ENCODE data around the gene GSX2.

- no peak for TF ChIP-seq EZH2 (IDR thresholded peaks at IDR 0.05; ENCODE audit: insufficient read depth, poor library complexity, severe bottlenecking)
- TF ChIP-seq EZH2phosphoT487 (IDR thresholded peaks at IDR 0.05; ENCODE audit: insufficient read depth, low read depth) = no peak
Observed at GRCh38 chr4:54073271-54073880, 26.6 kb upstream of the GSX2 start.

Measured in GM23248 (cell line).